ENCODE data around the gene NAA11.

The NAA11 gene

DNA sequence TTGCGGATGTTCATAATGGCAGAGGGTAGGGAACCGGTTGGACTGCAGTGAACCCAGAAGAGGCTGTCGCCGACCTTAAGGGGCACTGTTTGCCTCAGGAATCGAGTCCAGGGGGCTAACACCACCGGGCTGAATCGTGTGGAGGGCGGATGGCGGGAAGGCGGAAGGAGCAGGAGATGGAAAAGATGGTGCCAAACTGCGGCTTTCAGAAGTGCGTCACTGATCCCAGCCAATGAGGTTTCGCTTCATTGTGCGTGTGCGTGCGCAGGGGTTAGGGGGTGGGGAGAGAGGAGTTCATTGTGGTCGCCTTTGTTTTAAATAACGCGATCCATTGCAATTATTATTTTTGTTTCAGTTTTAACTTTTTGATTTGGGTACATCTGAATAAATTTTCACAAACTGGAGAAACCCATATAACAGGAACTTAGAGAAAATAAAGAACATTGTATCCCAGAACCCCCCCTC lies at the start of gene NAA11:
Gene NAA11 (minus strand): TSS at position 198 of the 465 bp plus-strand sequence. CDS start 184 bp downstream, at position 14.
- DNase-seq, result no peak

- no peak for DNase-seq
Observed at GRCh38 chr4:79370026-79370425, 44.2 kb upstream of the NAA11 start.

DNA sequence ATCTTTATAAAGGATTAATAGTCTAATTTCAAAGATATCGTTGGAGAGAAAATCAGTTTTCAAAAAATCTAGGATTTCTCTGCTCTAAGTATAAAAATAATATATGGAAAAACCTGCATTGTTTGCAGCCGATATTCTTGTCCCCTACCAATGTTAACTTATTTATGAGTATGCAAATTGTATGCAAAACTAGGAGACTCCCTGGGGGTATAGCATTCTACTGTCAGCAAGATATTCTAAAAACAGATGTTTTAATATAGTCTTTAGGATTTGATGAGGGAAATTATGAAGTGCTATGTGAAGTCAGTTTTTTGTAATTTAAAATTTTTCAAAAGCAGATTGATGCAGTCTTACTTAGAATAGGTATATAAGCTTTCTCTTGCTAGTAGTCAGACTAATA lies 41.2 kb upstream of the NAA11 start:
- no peak for DNase-seq

- DNase-seq, result no peak
Observed at GRCh38 chr4:79366422-79366821, 40.6 kb upstream of the NAA11 start.

GRCh38 chr4:79364061-79364460 lies 38.2 kb upstream of the NAA11 start:
- no peak for DNase-seq

DNA sequence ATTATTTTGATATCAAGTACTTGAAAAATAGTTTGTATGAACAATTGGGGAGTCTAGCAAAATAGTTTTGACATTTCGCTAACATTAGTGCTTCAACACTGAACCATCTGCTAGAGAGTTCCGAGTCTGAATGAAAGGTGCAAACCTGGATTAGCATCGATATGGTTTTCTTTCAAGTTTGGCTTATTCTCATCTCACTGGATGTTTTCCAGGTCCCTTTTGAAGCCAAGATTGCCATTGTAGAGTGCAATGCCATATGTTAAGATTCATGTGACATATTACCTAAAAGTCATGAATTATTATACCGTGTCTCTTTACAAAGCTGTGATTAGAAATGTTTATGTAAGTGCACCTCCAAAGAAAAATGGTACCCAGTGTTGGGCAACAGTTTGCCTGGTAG lies 36.8 kb upstream of the NAA11 start:
- DNase-seq, result no peak

DNA sequence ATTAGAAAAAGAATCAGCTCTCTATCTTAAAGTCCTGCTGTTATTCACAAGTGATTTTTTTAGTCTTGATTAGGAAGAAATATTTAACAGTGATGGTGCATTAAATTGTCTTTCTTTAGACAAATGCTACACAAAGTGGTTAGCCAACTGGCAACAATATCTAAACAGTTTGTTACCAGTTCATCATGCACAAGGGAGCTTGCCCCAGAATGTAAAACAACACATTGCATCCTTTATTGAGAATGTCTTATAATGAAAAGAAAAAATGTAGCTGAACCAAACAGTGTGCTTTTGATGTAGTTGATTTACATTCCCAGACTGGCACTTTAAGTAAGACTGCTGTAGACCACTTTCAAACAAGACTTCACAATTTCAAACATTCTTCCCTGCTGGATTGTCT lies 34.1 kb upstream of the NAA11 start:
- no peak for DNase-seq

DNA sequence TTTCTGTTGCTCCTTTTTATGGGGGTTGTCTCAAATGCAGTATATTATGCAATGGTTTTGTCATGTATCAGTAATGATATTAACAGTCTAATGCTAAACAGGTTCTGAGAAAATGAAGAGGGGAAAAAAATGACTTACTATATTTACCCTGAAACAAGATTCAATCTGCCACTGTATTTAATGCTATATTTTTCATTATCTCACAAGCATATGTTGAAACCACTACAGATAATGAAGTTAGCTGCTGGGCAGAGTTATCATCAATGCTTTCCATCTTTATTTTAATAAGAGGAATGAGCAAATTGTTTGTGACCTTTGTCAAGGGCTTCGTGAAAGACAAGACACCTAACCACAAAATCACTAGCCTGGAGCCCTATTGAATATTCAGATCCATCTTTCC lies 32.6 kb upstream of the NAA11 start:
- no peak for DNase-seq

GRCh38 chr4:79357365-79357764 lies 31.5 kb upstream of the NAA11 start:
- no peak for DNase-seq

DNA sequence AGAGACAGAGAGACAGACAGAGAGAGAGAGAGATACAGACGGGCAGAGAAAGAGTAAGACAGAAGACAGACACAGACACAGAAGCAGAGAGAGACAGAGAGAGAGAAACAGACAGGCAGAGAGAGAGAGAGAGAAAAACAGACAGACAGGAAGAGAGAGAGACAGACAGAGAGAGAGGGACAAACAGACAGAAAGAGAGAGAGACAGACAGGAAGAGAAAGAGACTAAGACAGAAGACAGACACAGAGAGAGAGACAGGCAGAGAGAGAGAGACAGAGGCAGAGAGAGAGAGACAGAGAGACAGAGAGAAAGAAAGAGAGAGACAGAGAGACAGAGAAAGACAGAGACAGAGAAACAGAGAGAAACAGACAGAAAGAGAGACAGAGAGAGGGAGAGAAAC lies 27.2 kb upstream of the NAA11 start:
- DNase-seq, result no peak

GRCh38 chr4:79348405-79348804 lies 22.5 kb upstream of the NAA11 start:
- no peak for DNase-seq

DNA sequence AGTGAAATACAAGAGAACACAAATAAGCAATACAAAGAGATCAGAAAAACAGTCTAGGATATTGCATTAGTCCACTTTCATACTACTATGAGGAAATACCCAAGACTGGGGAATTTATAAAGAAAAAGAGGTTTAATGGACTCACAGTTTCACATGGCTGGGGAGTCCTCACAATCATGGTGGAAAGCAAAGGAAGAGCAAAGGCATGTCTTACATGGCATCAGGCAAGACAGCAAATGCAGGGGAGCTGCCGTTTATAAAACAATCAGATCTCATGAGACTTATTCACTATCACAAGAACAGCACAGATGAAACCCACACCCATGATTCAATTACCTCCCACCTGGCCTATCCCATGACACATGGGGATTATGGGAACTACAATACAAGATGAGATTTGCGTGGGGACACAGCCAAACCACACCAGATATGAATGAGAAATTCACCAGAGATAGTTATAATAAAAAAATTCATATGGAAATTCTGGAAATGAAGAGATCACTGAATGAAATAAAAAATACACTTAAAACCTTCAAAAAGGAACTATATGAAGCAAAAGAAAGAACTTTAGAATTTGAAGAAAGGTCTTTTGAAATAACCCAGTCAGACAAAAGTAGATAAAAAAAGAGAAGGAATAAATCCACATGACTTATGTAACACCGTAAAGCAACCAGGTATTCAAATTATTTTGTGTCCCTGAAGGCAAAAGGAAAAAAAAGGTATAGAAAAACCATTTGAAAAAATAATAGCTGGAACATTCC lies 16.2 kb upstream of the NAA11 start:
- no peak for DNase-seq

DNA sequence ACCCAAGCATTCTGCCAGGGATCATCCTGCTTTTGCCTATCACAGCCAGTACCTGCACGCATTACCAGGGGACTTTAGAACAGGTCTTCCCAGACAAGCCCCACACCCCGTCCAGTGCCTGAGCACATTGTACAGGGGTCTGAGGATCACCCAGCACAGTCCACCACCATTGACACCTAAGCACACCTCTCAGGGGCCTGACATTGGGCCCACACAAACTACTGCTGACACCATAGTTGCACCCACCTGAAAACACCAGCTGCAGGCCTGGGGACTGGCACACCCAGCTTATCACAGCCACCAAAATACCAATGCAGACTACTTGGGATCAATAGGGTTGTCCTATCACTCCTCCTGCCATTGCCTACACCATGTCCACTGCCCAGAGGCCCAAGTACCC lies 14.7 kb upstream of the NAA11 start:
- no peak for DNase-seq

DNA sequence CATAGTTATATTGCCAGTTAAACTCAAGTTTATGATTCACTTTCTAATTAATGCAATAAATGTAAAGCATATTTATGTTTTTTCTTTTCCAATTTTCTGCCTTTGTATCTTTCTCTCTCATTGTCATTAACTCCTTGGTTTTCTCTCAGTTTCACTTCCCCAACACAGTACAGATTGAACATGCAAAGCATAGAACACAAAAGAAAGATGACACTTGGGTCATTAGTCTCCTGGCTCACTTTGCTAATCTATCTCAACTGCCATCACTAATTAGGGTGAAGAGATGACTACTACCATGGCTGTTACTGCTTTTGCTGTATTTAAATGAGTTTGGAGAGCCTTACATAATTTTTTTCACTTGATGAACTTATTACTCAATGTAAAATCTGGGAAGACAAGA lies 12.3 kb upstream of the NAA11 start:
- no peak for DNase-seq

- DNase-seq, result peak; percentile 30
Observed at GRCh38 chr4:79334783-79335182, 8.9 kb upstream of the NAA11 start.

GRCh38 chr4:79334341-79334740 lies 8.5 kb upstream of the NAA11 start:
- no peak for DNase-seq

DNA sequence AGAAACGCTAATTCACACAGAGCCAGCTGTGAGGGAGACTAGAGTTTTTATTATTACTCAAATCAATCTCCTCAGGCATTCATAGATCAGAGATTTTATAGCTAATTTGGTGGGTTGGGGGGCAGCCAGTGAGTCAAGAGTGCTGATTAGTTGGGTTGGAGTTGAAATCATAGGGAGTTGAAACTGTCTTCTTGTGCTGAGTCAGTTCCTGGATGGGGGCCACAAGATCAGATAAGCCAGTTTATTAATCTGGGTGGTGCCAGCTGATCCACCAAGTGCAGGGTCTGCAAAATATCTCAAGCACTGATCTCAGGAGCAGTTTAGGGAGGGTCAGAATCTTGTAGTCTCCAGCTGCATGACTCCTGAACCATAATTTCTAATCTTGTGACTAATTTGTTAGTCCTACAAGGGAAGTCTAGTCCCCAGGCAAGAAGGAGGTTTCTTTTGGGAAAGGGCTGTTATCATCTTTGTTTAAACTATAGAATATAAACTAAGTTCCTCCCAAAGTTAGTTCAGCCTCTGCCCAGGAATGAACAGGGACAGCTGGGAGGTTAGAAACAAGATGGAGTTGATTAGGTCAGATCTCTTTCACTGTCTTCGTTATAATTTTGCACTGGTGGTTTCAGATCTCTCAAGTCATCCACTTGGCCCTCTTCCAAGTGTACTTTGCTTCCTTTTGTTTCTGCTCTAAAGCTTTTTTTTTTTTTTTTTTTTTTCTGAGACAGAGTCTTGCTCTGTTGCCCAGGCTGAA lies 5.4 kb upstream of the NAA11 start:
- DNase-seq, result no peak

DNA sequence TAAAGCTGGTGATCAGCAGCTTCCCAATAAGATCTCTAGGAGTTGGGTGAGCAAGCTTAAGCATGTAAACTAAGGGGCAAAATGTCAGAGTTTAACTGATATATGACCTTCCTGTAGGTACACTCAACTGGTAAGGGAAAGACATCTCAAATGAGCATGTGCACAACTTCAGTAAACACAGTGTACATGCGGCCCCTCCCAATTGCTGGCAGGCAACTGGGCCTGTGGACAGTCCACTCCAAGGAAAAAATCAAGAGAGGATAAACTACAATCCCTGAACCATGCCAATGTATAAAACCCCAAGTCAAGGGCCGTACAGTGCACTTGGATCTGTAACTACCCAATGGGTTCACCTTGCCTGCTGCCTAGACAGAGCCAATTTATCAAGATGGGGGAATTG lies 4.9 kb upstream of the NAA11 start:
- no peak for DNase-seq

- DNase-seq, result no peak
Observed at GRCh38 chr4:79325436-79325835, 425 bp downstream of the NAA11 start.

DNA sequence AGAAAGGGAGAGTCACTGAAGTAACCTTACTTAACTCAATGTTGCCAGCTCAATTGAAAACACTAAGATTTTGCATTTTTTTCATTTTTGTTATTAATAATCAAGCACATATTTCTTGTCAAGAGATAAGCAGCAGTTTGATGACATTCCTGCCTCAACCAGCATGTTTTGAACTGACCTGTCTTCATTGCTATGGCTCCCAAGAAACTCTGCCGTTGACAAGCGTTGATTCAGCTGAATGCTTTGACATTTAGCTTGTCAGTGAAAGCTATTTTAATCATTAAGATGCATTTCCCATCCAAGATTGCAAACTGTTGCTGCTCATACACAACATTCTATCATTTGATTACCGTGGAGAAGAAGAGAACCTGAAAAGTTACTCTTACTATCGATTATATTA lies 5.9 kb downstream of the NAA11 start:
- DNase-seq, result no peak

DNA sequence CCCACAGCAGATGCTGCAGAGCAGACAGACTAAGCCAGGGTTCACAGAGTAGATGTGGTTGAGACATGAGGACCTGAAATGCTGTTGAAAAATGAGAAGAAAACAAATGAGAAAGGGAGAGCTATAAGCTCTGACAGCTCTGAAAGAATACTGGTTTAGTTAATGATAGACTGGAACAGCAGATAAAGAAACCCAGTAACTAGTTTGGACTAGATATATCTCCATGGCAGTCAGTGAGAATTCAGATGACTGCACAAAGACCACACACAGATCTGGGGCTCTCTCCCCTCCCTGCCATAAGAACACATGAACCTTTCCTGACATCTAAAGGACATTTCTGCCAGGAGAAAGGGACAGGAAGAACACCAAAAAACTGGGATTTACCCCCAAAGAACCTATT lies 8.2 kb downstream of the NAA11 start:
- no peak for DNase-seq

DNA sequence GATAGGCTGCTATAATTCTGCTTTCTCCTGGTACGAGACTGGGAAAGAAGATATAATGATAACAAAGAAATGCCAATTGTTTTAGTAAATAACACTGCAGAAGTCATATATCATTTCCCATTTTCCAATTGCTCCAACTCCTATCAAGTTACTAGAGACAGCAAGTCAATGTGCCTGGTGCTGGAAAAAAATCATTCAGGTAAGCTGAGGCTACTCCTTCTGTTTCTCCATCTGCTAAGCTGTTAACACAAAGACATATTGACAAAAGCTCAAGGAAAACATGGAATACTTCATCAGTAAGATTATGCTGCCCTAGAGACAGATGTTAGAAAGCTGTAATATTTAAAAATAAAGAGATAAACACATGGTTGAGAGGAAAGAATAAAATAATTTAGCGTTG lies 10.0 kb downstream of the NAA11 start:
- DNase-seq, result no peak

- no peak for DNase-seq
Observed at GRCh38 chr4:79311279-79311678, 14.6 kb downstream of the NAA11 start.

DNA sequence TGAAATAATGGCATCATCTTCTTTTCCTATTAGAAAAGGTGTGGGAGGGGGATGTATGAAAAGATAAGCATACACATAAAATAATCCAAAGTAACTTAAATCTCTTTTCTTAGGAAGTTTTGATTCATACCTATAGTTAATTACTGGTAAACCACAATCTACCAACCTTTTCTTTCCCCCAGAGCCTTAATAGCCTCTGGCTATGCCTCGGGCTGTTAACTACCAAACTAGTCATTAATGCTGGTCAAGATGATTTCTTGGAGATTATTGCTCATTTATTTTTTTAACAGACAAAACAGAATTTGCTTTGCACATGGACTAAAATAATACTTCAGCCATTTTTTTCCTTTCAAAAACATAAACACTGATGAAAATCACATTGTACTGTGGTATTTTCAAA lies 16.9 kb downstream of the NAA11 start:
- no peak for DNase-seq

DNA sequence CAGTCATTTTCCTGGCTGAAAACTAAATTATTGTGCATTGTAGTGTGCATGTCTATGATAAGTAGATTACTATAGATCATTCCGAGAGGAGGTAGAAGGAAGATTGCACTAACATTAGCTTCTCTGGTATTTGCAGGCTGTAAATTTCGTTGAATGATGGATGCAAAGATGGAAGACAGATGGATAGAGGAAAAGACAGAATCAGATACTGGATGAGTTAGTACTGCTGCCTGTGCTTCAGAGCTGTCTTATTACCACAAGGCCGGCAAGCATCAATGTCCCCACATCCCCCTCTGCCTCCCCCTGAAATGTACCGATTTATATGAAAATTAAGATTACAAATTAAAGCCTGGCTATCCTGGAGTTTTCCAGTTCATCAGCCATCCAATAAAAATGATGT lies 17.7 kb downstream of the NAA11 start:
- no peak for DNase-seq

All from NCI-H2029 (cell line).